ENCODE results near the gene SACM1L.

Gene SACM1L, protein sequence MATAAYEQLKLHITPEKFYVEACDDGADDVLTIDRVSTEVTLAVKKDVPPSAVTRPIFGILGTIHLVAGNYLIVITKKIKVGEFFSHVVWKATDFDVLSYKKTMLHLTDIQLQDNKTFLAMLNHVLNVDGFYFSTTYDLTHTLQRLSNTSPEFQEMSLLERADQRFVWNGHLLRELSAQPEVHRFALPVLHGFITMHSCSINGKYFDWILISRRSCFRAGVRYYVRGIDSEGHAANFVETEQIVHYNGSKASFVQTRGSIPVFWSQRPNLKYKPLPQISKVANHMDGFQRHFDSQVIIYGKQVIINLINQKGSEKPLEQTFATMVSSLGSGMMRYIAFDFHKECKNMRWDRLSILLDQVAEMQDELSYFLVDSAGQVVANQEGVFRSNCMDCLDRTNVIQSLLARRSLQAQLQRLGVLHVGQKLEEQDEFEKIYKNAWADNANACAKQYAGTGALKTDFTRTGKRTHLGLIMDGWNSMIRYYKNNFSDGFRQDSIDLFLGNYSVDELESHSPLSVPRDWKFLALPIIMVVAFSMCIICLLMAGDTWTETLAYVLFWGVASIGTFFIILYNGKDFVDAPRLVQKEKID

DNA sequence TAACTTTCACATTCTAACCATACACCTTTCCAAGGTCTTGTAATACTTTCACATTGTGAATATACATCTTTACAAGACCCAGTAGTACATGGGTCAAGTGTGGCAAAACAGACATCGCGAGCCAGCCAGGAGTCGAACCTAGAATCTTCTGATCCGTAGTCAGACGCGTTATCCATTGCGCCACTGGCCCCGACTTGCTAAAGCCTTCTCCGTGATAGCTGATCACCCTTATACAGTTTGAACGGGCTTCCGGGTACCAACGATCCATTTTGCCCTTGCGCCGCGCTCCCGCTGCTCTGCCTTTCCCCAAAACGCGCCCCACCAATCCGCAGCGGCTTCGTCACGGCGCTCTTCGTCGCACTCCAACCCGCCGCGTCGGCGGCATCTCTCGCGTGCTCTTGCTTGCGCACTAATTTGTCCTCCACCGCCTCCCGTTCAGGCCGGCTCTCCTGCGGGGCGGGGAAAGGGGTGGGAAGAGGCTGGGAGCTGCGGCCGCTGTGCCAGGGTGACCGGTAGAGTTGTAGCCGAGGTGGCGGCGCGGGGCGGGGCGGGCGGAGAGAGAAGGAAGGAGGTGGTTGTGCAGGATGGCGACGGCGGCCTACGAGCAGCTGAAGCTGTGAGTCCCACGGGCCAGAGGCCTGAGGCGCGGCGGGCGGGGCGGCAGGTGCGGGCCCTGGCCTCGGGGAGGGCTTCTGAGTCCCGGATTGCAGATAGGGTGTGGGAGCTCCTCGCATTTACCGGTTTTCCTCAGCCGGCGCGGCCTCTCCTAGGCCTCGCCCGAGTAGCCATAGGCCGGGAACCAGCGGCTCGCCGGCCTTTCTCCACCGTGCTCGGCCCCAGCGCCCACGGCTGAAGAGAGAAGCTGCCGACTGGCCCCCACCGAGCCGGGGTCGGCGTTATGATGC lies at the start of gene SACM1L:
TSS of gene SACM1L (plus strand) at position 515 of the 905 bp plus-strand sequence. CDS start at position 585, 70 bp downstream.
- peak; percentile 98 for DNase-seq (ENCODE audit: low read depth)

DNA sequence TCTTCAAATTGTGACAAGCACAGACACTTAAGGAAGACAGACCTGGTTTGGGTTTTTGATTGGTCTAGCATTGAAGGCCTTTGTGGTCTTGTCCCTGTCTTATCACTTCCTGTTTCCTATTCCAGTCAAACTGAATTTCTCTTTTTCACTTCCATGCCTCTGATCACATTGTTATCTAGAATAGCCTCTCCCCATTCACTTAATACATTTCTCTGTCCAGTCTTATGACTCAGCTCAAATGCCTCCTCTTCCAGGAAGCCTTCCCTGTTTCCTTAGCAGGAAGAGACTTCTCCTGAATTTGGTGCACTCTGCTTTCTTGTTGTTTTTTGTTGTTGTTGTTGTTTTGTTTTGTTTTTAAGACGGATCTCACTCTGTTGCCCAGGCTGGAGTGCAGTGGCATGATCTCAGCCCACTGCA lies 49.1 kb upstream of the SACM1L start:
- DNase-seq (ENCODE audit: low read depth) = peak; percentile 34

DNA sequence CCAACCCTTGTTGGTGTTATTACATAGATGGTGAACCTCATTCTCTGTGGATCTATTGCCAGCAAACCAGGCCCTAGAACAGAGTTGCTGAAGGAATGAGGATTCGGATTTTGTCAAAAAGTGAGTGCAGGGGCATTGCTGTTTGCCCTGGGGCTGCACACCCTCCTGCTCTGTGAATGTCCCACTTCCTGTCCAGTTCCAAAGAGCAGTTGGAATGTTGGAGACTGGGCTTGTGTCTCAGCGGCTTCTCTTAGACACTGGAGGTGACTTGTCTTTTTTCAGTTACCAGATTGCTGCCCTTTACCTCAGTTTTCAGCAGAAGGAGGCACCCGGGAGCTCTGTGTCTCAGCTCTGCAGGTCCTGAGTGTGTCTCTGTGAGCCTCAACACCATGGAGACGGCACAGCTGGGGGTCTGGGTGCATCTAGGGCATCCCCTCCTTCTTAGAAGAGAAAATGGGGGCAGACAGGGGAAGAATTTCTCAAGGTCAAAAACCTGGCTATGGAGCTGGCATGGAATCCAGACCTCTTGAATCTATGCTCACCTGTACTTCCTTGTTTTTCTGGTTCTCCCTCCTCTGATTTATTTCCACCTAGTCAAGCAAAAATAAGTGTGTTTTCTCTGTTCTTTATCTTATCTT lies 48.4 kb upstream of the SACM1L start:
- peak; percentile 29 for DNase-seq (ENCODE audit: low read depth)

DNA sequence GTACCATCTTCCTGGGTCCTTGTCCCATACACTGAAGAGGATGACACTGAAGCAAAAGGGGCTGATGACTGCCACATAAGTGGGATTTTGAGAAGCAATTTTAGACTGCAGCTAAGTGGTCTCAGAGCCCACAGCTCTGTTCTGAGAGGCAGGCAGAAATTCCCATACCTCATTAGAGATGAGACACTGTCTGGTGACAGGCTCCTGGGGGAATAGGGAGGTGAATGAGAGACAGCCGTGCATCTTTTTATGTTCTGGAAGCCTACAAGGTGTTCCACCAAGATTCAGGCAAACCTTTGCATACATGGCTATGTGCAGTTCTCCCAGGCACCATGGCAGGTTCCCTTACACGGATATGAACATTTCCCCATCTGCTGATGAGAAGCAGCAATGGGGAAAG lies 47.4 kb upstream of the SACM1L start:
- DNase-seq (ENCODE audit: low read depth) = no peak

DNA sequence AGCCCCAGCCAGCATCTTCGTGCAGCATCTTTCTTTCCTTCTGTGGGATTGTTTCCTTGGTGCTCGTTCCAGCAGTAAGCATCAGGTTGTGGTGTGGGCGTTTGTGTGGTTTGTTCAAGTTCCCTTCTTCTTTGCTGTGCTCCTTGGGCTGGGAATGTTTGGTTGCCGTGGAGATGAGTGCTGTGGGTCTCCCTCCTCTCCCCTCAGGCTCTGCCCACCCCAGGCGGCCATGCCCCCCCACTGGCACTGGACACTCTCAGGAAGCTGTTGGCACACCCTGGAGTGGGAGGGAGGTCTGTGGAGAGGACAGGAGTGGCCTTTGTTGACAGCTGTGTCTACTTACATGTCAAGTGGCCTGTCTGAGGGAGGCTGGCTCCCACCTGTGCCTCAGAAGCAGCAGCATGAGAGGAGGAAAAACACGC lies 46.5 kb upstream of the SACM1L start:
- DNase-seq (ENCODE audit: low read depth) = peak; percentile 36

DNA sequence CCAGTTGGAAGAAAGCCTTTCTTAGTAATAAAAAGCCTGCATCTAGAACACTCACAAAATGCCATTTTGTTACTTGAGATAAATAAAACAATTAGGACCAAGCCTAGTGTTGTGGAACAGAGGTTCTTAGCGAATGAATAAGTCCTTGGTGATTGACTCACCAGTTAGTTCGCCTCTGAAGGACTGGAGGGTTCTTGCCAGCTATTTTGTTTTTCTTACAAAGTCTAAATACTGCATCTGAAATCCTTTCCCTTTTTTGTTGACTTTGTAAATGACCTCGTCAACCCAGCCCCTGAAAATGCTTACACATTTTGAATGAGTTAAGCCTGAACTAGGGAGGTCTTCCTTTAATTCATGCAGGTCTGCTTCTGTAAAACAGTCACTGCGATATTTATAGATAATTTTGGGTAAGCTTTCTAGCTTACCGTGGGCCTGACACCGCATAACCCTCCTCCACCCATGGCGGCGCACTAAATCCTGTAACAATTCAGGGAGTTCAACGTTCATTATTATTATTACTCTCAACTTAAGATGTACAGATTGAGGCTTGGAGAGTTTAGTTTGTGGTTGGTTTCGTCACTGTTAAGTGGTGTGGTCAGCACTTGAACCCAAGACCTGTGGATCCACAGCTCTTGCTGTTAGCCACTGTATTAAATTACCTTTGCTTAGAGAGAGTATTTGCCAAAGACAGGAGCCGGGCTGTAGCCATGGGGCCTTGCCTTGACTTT lies 45.0 kb upstream of the SACM1L start:
- peak; percentile 81 for DNase-seq (ENCODE audit: low read depth)

DNA sequence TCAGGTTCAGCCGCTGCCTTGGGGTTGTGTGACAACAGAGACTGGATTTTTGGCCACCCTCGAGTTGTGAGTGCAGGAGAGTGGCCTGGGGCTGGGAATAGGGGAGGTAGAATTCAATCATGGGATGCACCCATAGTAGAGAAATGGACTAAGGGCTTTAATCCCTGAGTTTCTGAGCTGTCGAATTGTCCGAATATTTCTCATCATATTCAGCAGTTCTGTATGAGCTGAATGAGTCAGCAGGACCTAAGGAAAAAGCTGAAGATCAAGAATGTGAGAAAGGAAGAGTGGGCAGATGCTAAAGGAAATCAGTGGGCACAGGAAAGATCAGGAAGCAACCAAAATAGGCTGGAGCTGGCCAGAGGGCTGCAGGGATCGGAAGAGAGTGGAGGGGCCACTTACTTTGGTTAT lies 44.4 kb upstream of the SACM1L start:
- peak; percentile 97 for DNase-seq (ENCODE audit: low read depth)

DNA sequence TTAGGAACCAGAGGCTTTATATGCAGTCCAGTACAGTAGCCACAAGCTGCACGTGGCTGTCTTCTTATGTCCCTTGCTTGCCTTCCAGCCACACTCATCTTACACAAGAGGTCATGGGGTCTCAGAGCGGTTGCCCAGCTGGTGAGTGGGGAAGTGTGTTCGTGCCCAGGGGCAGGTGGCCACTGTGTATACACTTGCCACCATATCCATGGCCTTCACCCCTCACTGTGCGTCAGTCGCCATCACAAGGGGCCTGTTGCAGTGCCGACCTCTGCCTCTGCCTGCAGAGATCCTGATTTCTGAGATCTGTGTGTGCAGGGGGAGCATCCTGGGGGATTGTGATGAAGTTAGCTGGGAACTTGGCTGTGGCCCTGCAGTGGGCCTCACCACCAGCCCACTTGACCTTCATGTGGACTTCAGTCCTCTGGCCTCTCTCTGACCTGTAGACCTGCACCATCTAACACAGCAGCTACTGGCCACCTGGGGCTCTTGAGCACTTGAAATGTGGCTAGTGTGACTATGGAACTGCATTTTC lies 43.1 kb upstream of the SACM1L start:
- DNase-seq (ENCODE audit: low read depth) = no peak

DNA sequence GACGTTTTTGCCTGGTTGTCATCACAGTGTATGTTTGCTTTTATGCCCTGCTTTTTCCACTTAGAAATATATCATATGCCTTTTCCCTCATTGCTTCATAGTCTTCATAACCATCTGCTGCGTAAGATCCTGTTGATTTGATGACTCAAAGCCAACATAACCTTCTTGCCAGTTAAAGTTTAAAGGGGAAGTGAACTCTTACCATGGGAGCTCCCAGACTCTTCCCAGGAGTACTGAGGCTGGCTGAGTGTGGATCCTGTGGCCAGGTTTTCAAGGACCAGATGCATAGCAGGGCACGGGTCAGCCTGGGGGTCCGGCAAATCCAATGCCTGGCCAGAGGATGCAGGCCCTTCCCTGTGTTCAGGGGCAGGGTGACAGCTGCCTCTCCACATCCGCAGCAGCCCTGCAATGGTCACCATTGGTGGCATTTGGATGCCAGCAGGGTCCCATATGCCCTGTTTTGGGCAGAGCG lies 42.0 kb upstream of the SACM1L start:
- DNase-seq (ENCODE audit: low read depth) = peak; percentile 94

DNA sequence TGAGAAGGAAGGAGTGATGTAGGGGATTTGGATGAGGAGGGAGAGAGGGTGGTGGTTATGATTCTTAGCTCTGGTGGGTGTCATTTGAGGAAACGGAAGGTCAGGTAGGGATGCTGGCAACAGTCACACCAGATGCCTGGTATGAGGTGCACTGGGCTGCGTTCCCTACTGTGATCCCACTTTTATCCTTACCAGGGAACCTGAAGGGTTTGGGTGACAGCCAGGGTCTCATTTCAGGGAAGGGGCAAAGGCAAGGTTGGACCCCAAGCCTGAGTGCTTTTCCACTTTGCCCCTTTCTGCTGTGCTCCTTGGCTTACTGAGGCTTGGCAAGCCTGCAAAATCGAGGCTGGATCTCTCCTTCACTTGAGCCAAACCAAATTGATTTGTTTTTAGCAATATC lies 36.0 kb upstream of the SACM1L start:
- no peak for DNase-seq (ENCODE audit: low read depth)

DNA sequence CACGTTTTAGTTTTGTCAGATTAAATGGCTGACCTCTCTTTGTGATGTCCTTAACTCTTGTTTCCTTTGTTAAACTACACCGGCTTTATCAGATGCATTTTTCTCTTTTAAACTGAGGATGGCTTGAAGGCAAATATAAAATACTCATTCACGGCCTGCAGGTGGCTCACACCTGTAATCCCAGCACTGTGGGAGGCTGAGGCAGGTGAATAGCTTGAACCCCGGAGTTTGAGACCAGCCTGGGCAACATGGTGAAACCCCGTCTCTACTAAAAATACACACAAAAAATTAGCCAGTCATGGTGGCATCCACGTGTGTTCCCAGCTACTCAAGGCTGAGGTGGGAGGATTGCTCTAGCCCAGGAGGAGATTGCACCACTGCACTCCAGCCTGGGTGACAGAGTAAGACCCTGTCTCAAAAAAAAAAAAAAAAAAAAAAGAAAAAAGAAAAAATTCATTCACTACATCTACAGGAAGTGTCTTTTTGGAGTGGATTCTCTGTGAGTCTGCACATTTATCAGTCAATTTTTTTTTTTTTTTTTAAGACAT lies 34.7 kb upstream of the SACM1L start:
- no peak for DNase-seq (ENCODE audit: low read depth)

DNA sequence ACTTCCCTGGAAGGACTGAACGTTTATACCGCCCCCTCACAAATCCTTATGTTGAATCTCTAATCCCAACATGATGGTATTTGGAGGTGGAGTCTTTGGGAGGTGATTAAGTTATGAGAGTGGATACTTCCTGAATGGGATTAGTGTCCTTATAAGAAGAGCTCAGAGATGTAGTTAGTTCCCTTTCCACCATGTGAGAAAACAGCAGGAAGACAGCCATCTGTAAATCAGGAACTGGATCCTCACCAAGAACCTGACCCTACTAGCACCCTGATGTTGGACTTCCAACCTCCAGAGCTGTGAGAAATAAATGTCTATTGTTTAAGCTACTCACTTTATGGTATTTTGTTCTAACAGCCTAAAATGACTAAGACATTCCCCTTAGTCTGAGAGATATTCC lies 33.3 kb upstream of the SACM1L start:
- DNase-seq (ENCODE audit: low read depth) = peak; percentile 58

DNA sequence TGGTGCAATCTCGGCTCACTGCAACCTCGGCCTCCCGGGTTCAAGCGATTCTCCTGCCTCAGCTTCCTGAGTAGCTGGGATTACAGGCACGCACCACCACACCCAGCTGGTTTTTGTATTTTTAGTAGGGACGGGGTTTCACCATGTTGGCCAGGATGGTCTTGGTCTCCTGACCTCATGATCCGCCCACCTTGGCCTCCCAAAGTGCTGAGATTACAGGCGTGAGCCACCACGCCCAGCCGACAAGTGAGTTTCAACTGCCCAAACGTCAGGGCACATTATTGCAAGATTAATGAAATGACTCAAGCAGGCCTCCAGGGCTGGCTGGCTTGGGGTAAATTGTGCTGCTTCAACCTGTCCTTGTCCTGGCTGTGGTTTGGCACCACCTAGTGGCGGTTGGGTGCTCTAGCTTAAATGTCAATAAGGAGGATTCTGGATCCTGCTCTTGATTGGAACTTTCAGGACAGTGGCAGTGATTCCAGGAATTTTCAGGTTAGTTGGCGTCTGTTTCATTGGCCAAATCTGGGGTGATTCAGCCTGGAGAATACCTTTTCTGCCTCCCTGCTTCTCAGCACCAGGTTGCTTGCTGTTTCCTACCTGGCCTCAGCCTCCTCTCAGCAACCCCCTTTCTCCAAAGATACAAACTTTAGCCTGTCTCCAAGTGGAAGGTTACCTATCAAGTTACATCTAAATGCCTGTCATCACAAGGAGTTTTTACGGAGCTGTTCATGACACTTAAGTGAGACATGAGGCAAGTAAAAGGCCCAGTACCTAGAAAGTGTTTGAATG lies 32.4 kb upstream of the SACM1L start:
- peak; percentile 96 for DNase-seq (ENCODE audit: low read depth)

DNA sequence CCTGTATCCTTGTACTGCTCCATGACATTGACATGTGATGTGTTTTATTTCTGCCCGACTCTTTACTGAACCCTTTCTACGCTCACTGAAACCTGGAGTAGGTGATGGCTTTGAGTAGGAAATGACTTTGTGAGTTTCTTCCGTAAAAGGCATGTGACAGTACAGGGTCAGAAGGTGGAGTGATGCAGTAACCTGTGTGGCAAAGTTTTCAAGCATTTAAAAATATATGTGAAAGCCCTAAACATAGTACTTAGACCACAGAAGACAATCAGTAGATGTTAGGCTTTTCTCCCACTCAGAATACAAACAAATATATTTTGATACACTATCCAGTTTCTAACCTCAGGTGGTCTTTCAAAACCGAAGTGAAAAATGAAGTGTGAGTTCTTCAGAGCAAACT lies 31.3 kb upstream of the SACM1L start:
- no peak for DNase-seq (ENCODE audit: low read depth)

DNA sequence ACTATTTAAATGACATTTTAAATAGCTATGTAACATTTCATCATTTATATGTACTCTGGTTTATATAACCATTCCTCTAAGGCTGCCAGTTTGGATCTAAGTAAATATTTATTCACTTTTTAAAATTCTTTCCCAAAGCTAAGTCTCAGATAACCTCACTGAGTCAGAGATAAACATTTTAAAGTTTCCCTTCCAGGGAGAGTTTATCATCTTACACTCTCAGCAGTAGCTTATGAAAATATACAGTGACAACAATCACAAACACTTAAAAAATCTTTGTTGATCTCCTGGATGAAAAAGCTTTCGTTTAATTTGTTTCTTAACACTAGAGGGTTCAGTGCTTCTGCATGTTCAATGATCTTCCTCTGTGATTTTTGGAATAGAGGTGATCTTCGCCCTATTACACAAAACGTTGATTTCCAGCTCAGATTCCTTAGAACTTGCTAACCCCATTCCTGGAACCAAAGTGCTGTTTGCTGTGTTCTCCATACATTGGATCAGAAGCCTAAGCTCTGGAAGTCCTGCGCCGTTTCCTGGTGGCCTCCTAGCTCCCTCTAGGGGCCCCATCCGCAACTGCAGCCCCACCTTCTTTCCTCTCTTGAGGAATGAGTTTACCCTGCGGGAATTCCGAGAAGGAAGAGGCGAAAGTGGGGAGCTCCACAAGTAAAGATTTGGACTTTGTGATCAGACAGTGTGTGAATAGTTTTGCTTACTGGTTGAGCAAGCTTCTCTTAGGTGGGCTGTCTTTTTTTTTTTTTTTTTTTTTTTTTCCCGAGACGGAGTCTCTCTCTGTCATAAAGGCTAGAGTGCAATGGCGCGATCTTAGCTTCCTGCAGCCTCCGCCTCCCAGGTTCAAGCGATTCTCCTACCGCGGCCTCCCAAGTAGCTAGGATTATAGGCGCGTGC lies 29.3 kb upstream of the SACM1L start:
- DNase-seq (ENCODE audit: low read depth) = peak; percentile 85

DNA sequence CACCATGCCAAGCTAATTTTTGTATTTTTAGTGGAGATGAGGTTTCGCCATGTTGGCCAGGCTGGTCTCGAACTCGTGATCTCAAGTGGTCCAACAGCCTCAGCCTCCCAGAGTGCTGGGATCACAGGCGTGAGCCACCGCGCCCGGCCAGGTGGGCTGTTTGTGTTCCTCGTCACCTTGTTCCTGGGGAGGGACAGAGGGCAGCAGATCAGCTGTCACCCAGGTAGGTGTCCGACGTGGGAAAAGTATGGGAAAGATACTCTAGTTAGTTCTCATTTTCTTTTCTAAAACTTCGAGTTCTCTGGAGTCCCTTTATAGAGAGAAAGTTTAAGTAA lies 28.7 kb upstream of the SACM1L start:
- no peak for DNase-seq (ENCODE audit: low read depth)

DNA sequence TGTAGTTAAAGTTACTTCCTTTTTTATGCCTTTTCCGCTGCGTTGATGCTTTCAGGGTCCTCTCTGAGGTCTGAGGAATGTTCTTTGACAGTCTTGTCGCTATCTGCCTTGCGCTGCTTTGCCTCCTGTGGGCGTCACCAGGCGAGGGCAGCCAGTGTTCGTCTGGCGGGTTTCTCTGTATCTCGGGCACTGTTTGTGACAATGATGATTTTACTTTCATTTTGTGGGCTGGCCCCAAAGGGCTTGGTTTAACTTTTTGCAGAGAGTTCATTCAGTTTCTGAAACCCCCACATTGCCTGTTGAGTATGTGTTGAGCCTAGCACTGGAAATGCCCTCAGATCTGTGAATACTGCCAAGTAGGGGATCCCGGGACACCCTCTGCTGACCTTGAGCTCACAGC lies 24.6 kb upstream of the SACM1L start:
- no peak for DNase-seq (ENCODE audit: low read depth)

DNA sequence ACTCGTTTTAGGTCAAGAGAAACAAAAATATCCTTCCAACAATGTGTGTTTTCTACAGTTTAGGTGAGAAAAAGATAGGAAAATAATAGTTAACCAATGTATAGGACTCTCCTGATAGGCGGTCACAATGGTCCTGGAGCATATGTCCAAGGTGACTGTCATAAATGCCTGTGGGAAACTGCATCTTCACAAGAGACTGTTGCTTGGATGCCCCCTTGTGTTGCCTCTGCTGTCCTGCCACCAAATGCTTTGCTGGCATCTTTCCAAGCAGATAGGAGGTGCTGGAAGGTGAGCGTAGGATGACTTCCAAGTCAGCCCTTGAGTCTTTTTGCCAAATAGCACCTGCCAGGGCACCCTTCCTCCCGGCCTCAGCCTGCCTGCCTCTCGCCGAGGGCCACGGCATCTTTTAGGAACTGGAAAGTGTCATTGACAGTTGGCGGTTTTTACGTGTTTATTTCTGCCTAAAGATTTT lies 24.1 kb upstream of the SACM1L start:
- peak; percentile 71 for DNase-seq (ENCODE audit: low read depth)
